GM23338 (cell line): ENCODE data around the gene BAG3. TPM values are rescaled to one million over a fixed set of nuclear protein-coding genes. Genes with fewer than 3 reads are reported as not detected.

Experiments
- ATAC-seq: fragments of 200-7000 bp; cut with Tn5 transposase; 3 replicates; pipeline ENCODE4 v1.9.1; 2020
- DNase-seq: peaks from one replicate; pipeline ENCODE4 v3.0.0-alpha.2; 2015; ENCODE audit warnings: low spot score
- H2AFZ ChIP-seq: fragments of 200-600 bp; sonication (generic); 2 replicates; pipeline ENCODE4 v1.8.0; 2016; ENCODE audit warnings: antibody characterized with exemption, mild to moderate bottlenecking, moderate library complexity
- H3F3A ChIP-seq: fragments of 200-600 bp; sonication (generic); replicated peaks from 2 replicates; pipeline ENCODE4 v1.8.0; 2017; ENCODE audit warnings: antibody characterized with exemption, mixed run types, low read depth
- H3K27ac ChIP-seq: fragments of 200-600 bp; sonication (generic); 2 replicates; pipeline ENCODE4 v1.6.1; 2016; ENCODE audit warnings: low read depth
- H3K27me3 ChIP-seq: fragments of 200-600 bp; sonication (generic); 2 replicates; pipeline ENCODE4 v1.8.0; 2016; ENCODE audit warnings: mild to moderate bottlenecking, mixed run types, moderate library complexity; ENCODE audit not compliant: insufficient read depth
- H3K36me3 ChIP-seq: fragments of 200-600 bp; sonication (generic); 2 replicates; pipeline ENCODE4 v1.8.0; 2016; ENCODE audit warnings: mild to moderate bottlenecking; ENCODE audit not compliant: insufficient read depth
- H3K4me1 ChIP-seq: fragments of 200-600 bp; sonication (generic); 2 replicates; pipeline ENCODE4 v1.8.0; 2016; ENCODE audit warnings: mild to moderate bottlenecking, moderate library complexity; ENCODE audit not compliant: insufficient read depth
- H3K4me2 ChIP-seq: fragments of 200-600 bp; sonication (generic); 2 replicates; pipeline ENCODE4 v1.7.1; 2017; ENCODE audit warnings: mixed run types
- H3K4me3 ChIP-seq: fragments of 200-600 bp; sonication (generic); 2 replicates; pipeline ENCODE4 v1.6.1; 2016; ENCODE audit warnings: mixed run types
- H3K79me2 ChIP-seq: fragments of 200-600 bp; sonication (generic); replicated peaks from 2 replicates; pipeline ENCODE4 v1.8.0; 2017; ENCODE audit warnings: mild to moderate bottlenecking; ENCODE audit not compliant: insufficient read depth
- H3K9me2 ChIP-seq: fragments of 200-600 bp; sonication (generic); 2 replicates; pipeline ENCODE4 v1.8.0; 2017; ENCODE audit not compliant: insufficient read depth
- H4K20me1 ChIP-seq: fragments of 200-600 bp; sonication (generic); replicated peaks from 2 replicates; pipeline ENCODE4 v1.8.0; 2017; ENCODE audit warnings: mild to moderate bottlenecking; ENCODE audit not compliant: insufficient read depth
- H3K27ac Mint-ChIP-seq: 2 replicates; pipeline ENCODE4 v1.8.0; 2020; ENCODE audit warnings: inconsistent platforms, mild to moderate bottlenecking, moderate library complexity, mixed read lengths
- H3K27me3 Mint-ChIP-seq: 3 replicates; pipeline ENCODE4 v1.8.0; 2022; ENCODE audit warnings: low read depth, mild to moderate bottlenecking, moderate library complexity, mixed read lengths, inconsistent platforms; ENCODE audit not compliant: insufficient read depth, poor library complexity
- H3K36me3 Mint-ChIP-seq: 3 replicates; pipeline ENCODE4 v1.8.0; 2021; ENCODE audit warnings: low read depth, mild to moderate bottlenecking, inconsistent platforms, moderate library complexity, mixed read lengths
- H3K4me1 Mint-ChIP-seq: 3 replicates; pipeline ENCODE4 v1.8.0; 2020; ENCODE audit warnings: mild to moderate bottlenecking, inconsistent platforms, mixed read lengths
- H3K4me3 Mint-ChIP-seq: 3 replicates; pipeline ENCODE4 v1.8.0; 2021; ENCODE audit warnings: moderate library complexity, mild to moderate bottlenecking, inconsistent platforms, mixed read lengths
- H3K9me3 Mint-ChIP-seq: 3 replicates; pipeline ENCODE4 v1.8.0; 2020; ENCODE audit warnings: moderate library complexity, mild to moderate bottlenecking, inconsistent platforms, mixed read lengths
- CREB1 ChIP-seq: fragments of 250-450 bp; sonication (Bioruptor Pico); IDR thresholded peaks from 2 replicates; pipeline ENCODE4 v1.5.0; 2020; ENCODE audit warnings: low read depth, mild to moderate bottlenecking, moderate library complexity
- CTCF ChIP-seq, 2 experiments: fragments of 200-600 bp in 1 of 2; sonication (generic) in 1 of 2; conservative IDR thresholded peaks; 2 replicates each; pipeline versions ENCODE4 v1.5.1 to v1.6.1; 2016 to 2017; ENCODE audit warnings: antibody characterized with exemption in 2 of 2, low read depth in 2 of 2, mild to moderate bottlenecking in 2 of 2, moderate library complexity in 1 of 2
- ETS1 ChIP-seq: IDR thresholded peaks from 2 replicates; pipeline ENCODE4 v1.6.1; 2016; ENCODE audit warnings: antibody characterized with exemption
- EZH2 ChIP-seq: fragments of 200-600 bp; sonication (generic); IDR thresholded peaks from one replicate; pipeline ENCODE4 v1.8.0; 2017; ENCODE audit warnings: antibody characterized with exemption, mild to moderate bottlenecking, low read depth; ENCODE audit not compliant: unreplicated experiment
- EZH2phosphoT487 ChIP-seq: fragments of 200-600 bp; sonication (generic); IDR thresholded peaks from one replicate; pipeline ENCODE4 v1.8.1; 2018; ENCODE audit warnings: antibody characterized with exemption; ENCODE audit not compliant: unreplicated experiment
- JUNB ChIP-seq: IDR thresholded peaks from one replicate; pipeline ENCODE4 v1.6.1; 2016; ENCODE audit warnings: antibody characterized with exemption; ENCODE audit not compliant: unreplicated experiment
- NANOG ChIP-seq: IDR thresholded peaks from 2 replicates; pipeline ENCODE4 v1.6.1; 2016; ENCODE audit warnings: antibody characterized with exemption, borderline replicate concordance
- POLR2AphosphoS5 ChIP-seq: IDR thresholded peaks from 2 replicates; pipeline ENCODE4 v1.6.1; 2016; ENCODE audit warnings: antibody characterized with exemption, low read depth
- REST ChIP-seq: IDR thresholded peaks from one replicate; pipeline ENCODE4 v1.6.1; 2018; ENCODE audit warnings: antibody characterized with exemption; ENCODE audit not compliant: unreplicated experiment
- STAT1 ChIP-seq: IDR thresholded peaks from one replicate; pipeline ENCODE4 v1.6.1; 2016; ENCODE audit warnings: antibody characterized with exemption; ENCODE audit not compliant: unreplicated experiment
- ZNF114 ChIP-seq: fragments of 250-450 bp; sonication (Bioruptor Pico); IDR thresholded peaks from 2 replicates; pipeline ENCODE4 v1.5.0; 2020; ENCODE audit warnings: mild to moderate bottlenecking, moderate library complexity
- ZNF331 ChIP-seq: fragments of 250-450 bp; sonication (Bioruptor Pico); IDR thresholded peaks from 2 replicates; pipeline ENCODE4 v1.5.0; 2020; ENCODE audit warnings: low read depth, mild to moderate bottlenecking, moderate library complexity
- ZNF462 ChIP-seq: fragments of 250-450 bp; sonication (Bioruptor Pico); IDR thresholded peaks from 2 replicates; pipeline ENCODE4 v1.5.0; 2020; ENCODE audit warnings: mild to moderate bottlenecking, moderate library complexity
- polyA plus RNA-seq: library from polyadenylated mRNA; unstranded; fragments of >200 nt; fragmentation: Nextera tagmentation; extraction: Ambion mirVana; gene quantifications from 2 replicates; pipeline ENCODE4 v1.2.1, GENCODE V29; 2016
- total RNA-seq: library from RNA; depleted of rRNA; stranded (reverse); fragments of >200 nt; shearing (Covaris generic); gene quantifications from 2 replicates; pipeline ENCODE4 v1.2.3, GENCODE V29; 2014

The BAG3 gene
- total and polyA plus RNA-seq, 2 experiments from 2014 or later, result 8.2 to 8.4 TPM

GRCh38 chr10:119723161-119723560, 72.0 kb downstream of the BAG3 start:
- Histone ChIP-seq H3K9me2 (0 out of 2 replicates have a peak, but pooled peaks cover 7% of the 10 kb centered on the region), H3K4me3 (no peak overlapping the region), H4K20me1 (peaks cover 15% of the 10 kb centered on the region), H3K4me2 (no peak overlapping the region), H3K27ac (no peak overlapping the region), H2AFZ (0 out of 2 replicates have a peak overlapping the region, but pooled peaks have one; percentile 10), H3F3A (0 out of 2 replicates have a peak, but pooled peaks cover 9% of the 10 kb centered on the region), H3K4me1 (peaks cover 34% of the 10 kb centered on the region), H3K79me2 (peaks cover 17% of the 10 kb centered on the region), H3K36me3 (no peaks in the 10 kb centered on the region), H3K27me3 (no peaks in the 10 kb centered on the region)
- Mint-ChIP-seq H3K27me3 (peaks cover 7% of the 10 kb centered on the region), H3K4me1 (peaks cover 29% of the 10 kb centered on the region), H3K36me3 (peaks cover 19% of the 10 kb centered on the region), H3K9me3 (peaks cover 17% of the 10 kb centered on the region), H3K4me3 (no peak overlapping the region), H3K27ac (no peak overlapping the region)
- ATAC-seq (no peak), DNase-seq (no peak)
- TF ChIP-seq ZNF462 (CRISPR knock-in tag) (no peak), EZH2phosphoT487 (no peak), NANOG (no peak), ETS1 (no peak), CREB1 (CRISPR knock-in tag) (no peak), JUNB (no peak), ZNF114 (CRISPR knock-in tag) (no peak), CTCF (conservative IDR thresholded peaks at IDR 0.05; ENCODE audit: low read depth in 2 of 2) (no peak), STAT1 (no peak), REST (no peak), ZNF331 (no peak), EZH2 (no peak), POLR2AphosphoS5 (no peak)
